AG10803 (cell line): Measurements from ENCODE around the gene C14orf93.

Experiments used
- DNase-seq: peaks from one replicate; pipeline ENCODE4 v3.0.0; 2010; ENCODE audit warnings: low read depth
- H3K4me3 ChIP-seq: 2 replicates; pipeline ENCODE4 v1.5.1; 2011; ENCODE audit warnings: mild to moderate bottlenecking, low read length, control low read depth
- CTCF ChIP-seq: conservative IDR thresholded peaks from 2 replicates; pipeline ENCODE4 v1.5.1; 2011; ENCODE audit warnings: mild to moderate bottlenecking, low read length, control low read depth, inconsistent platforms

Gene C14orf93

GRCh38 chr14:23024612-23025075 lies 14.7 kb upstream of the C14orf93 start:
- TF ChIP-seq CTCF, result no peak
- no peak for DNase-seq
- no peak overlapping the region for H3K4me3 ChIP-seq

GRCh38 chr14:23023795-23024152 lies 13.8 kb upstream of the C14orf93 start:
- no peak overlapping the region for H3K4me3 ChIP-seq
- no peak for DNase-seq
- no peak for TF ChIP-seq CTCF

- no peak for TF ChIP-seq CTCF
- no peak overlapping the region for H3K4me3 ChIP-seq
- DNase-seq, result no peak
These were observed 13.3 kb upstream of the C14orf93 start for GRCh38 chr14:23023022-23023794.

- H3K4me3 ChIP-seq, result no peak overlapping the region
- no peak for DNase-seq
- TF ChIP-seq CTCF, result no peak
These were observed 12.0 kb upstream of the C14orf93 start for GRCh38 chr14:23021889-23022442.

GRCh38 chr14:23021434-23021833 lies 11.5 kb upstream of the C14orf93 start:
- no peak overlapping the region for H3K4me3 ChIP-seq
- TF ChIP-seq CTCF, result no peak
- no peak for DNase-seq

GRCh38 chr14:23020143-23021128 lies 10.5 kb upstream of the C14orf93 start:
- H3K4me3 ChIP-seq, result no peak overlapping the region
- no peak for DNase-seq
- no peak for TF ChIP-seq CTCF
